SK-N-SH (cell line): Measurements from ENCODE around the gene SHQ1. TPM values are rescaled to one million over a fixed set of nuclear protein-coding genes. Genes with fewer than 3 reads are reported as not detected.
"Not testable (repeated sequence)": the region's sequence is repeated elsewhere in the genome, so short reads cannot be mapped to it uniquely, and the experiment has no call there.

Experiments used
- CTCF ChIA-PET: fragments of 300-600, 350-600 bp; formaldehyde crosslinking; extraction: SDS; loops from one replicate; lab custom pipeline; 2021; lab: Yijun Ruan, JAX
- POLR2A ChIA-PET: fragments of 350-600 bp; sonication (Branson Sonifier 250); formaldehyde crosslinking; extraction: SDS; loops from one replicate; lab custom pipeline; 2020; ENCODE audit warnings: antibody characterized with exemption, inconsistent platforms; lab: Yijun Ruan, JAX
- DNase-seq: peaks from one replicate; pipeline ENCODE4 v3.0.0; 2012
- H2AFZ ChIP-seq: fragments of 200-600 bp; sonication (generic); 2 replicates; pipeline ENCODE4 v1.8.1; 2016; ENCODE audit warnings: antibody characterized with exemption, mild to moderate bottlenecking, low read depth
- H3F3A ChIP-seq: fragments of 200-600 bp; sonication (generic); replicated peaks from 2 replicates; pipeline ENCODE3; 2016; ENCODE audit warnings: antibody characterized with exemption, mild to moderate bottlenecking; ENCODE audit not compliant: insufficient read depth
- H3K27ac ChIP-seq, 2 experiments: fragments of 200-500 bp in 1 of 2; fragments of 200-600 bp in 1 of 2; sonication (Bioruptor generic) in 1 of 2; sonication (generic), shearing (Covaris generic) in 1 of 2; 2 replicates each; pipeline versions ENCODE4 v1.5.1 to v1.6.1; 2014 to 2016; ENCODE audit warnings: low read depth in 2 of 2, inconsistent platforms in 1 of 2, low read length in 1 of 2, mild to moderate bottlenecking in 1 of 2, mixed read lengths in 1 of 2
- H3K27me3 ChIP-seq: fragments of 200-600 bp; sonication (generic), shearing (Covaris generic); 2 replicates; pipeline ENCODE4 v1.6.1; 2016; ENCODE audit warnings: mixed run types; ENCODE audit not compliant: insufficient read depth
- H3K36me3 ChIP-seq, 2 experiments: fragments of 200-500 bp in 1 of 2; fragments of 200-600 bp in 1 of 2; sonication (Bioruptor generic) in 1 of 2; sonication (generic) in 1 of 2; replicated peaks in 1 of 2; 2 replicates each; pipeline versions ENCODE3 to v1.5.1; 2014 to 2016; ENCODE audit warnings: low read length in 1 of 2, mild to moderate bottlenecking in 1 of 2; ENCODE audit not compliant: insufficient read depth in 2 of 2, control insufficient read depth in 1 of 2
- H3K4me1 ChIP-seq, 2 experiments: fragments of 200-500 bp in 1 of 2; fragments of 200-600 bp in 1 of 2; sonication (Bioruptor generic) in 1 of 2; sonication (generic), shearing (Covaris generic) in 1 of 2; 2 replicates each; pipeline versions ENCODE4 v1.5.1 to v1.6.1; 2014 to 2016; ENCODE audit warnings: low read depth in 1 of 2, low read length in 1 of 2, mixed run types in 1 of 2; ENCODE audit not compliant: insufficient read depth in 2 of 2, control insufficient read depth in 1 of 2
- H3K4me2 ChIP-seq: fragments of 200-600 bp; sonication (generic), shearing (Covaris generic); 2 replicates; pipeline ENCODE4 v1.6.1; 2017; ENCODE audit warnings: mixed run types
- H3K4me3 ChIP-seq, 2 experiments: fragments of 200-500 bp in 1 of 2; fragments of 200-600 bp in 1 of 2; sonication (Bioruptor generic) in 1 of 2; sonication (generic), shearing (Covaris generic) in 1 of 2; 2 replicates each; pipeline versions ENCODE4 v1.5.1 to v1.8.1; 2014 to 2016; ENCODE audit warnings: low read depth in 2 of 2, inconsistent platforms in 1 of 2, low read length in 1 of 2, mild to moderate bottlenecking in 1 of 2, mixed read lengths in 1 of 2, moderate library complexity in 1 of 2
- H3K79me2 ChIP-seq: fragments of 200-600 bp; sonication (generic); 2 replicates; pipeline ENCODE4 v1.8.1; 2017; ENCODE audit warnings: mild to moderate bottlenecking; ENCODE audit not compliant: insufficient read depth
- H3K9ac ChIP-seq: fragments of 200-600 bp; sonication (generic); 2 replicates; pipeline ENCODE4 v1.6.1; 2017; ENCODE audit warnings: mixed run types
- H3K9me2 ChIP-seq: fragments of 200-600 bp; sonication (generic); 2 replicates; pipeline ENCODE4 v1.6.1; 2017; ENCODE audit warnings: mixed run types
- H3K9me3 ChIP-seq: fragments of 200-600 bp; sonication (generic); 2 replicates; pipeline ENCODE4 v1.6.1; 2017; ENCODE audit warnings: mixed run types, mild to moderate bottlenecking, moderate library complexity
- H4K20me1 ChIP-seq: fragments of 200-600 bp; sonication (generic); 2 replicates; pipeline ENCODE4 v1.6.1; 2017; ENCODE audit warnings: mild to moderate bottlenecking, mixed run types; ENCODE audit not compliant: insufficient read depth
- CHD2 ChIP-seq: fragments of 150-350 bp; IDR thresholded peaks from 2 replicates; pipeline ENCODE4 v1.6.1; 2018; ENCODE audit warnings: low read length; ENCODE audit not compliant: partially characterized antibody
- EP300 ChIP-seq, 2 experiments: IDR thresholded peaks; 2 replicates each; pipeline versions ENCODE4 v1.4.0 to v1.6.1; 2012; ENCODE audit warnings: borderline replicate concordance in 1 of 2, low read depth in 1 of 2, low read length in 1 of 2
- FOXJ3 ChIP-seq: sonication (generic); formaldehyde crosslinking; IDR thresholded peaks from 2 replicates; pipeline ENCODE4 v1.5.1; 2020; ENCODE audit warnings: mild to moderate bottlenecking, missing genetic modification reagents
- NRF1 ChIP-seq: IDR thresholded peaks from 2 replicates; pipeline ENCODE4 v1.6.1; 2012; ENCODE audit warnings: low read depth, mild to moderate bottlenecking, low read length
- PBX3 ChIP-seq: IDR thresholded peaks from 2 replicates; pipeline ENCODE4; 2012
- RAD21 ChIP-seq: IDR thresholded peaks from 2 replicates; pipeline ENCODE4 v1.6.1; 2012; ENCODE audit warnings: mild to moderate bottlenecking, low read length
- RCOR1 ChIP-seq: fragments of 150-350 bp; IDR thresholded peaks from 2 replicates; pipeline ENCODE4 v1.6.1; 2017; ENCODE audit warnings: antibody characterized with exemption, low read length
- REST ChIP-seq: IDR thresholded peaks from 2 replicates; pipeline ENCODE4 v1.6.1; 2012; ENCODE audit warnings: mild to moderate bottlenecking, low read depth, low read length, moderate library complexity
- RFX5 ChIP-seq: IDR thresholded peaks from 2 replicates; pipeline ENCODE4 v1.6.1; 2012; ENCODE audit warnings: mild to moderate bottlenecking, improper control_type of control experiment, low read length
- SIN3A ChIP-seq: IDR thresholded peaks from 2 replicates; pipeline ENCODE4 v1.6.1; 2012; ENCODE audit warnings: low read depth, mild to moderate bottlenecking, low read length, moderate library complexity, borderline replicate concordance
- SMC3 ChIP-seq: IDR thresholded peaks from 2 replicates; pipeline ENCODE4 v1.6.1; 2012; ENCODE audit warnings: low read depth, low read length, improper control_type of control experiment
- TCF12 ChIP-seq: IDR thresholded peaks from 2 replicates; pipeline ENCODE4 v1.4.0; 2012
- TEAD4 ChIP-seq: IDR thresholded peaks from 2 replicates; pipeline ENCODE4 v1.4.0; 2012; ENCODE audit warnings: mild to moderate bottlenecking, borderline replicate concordance; ENCODE audit not compliant: insufficient read depth
- USF1 ChIP-seq: IDR thresholded peaks from 2 replicates; pipeline ENCODE4 v1.4.0; 2012; ENCODE audit warnings: low read depth, borderline replicate concordance
- YY1 ChIP-seq: IDR thresholded peaks from 2 replicates; pipeline ENCODE4 v1.4.0; 2012; ENCODE audit warnings: low read depth, mild to moderate bottlenecking
- WGBS: methylation state at CpG from one replicate; pipeline ENCODE4 v1.1.6; 2017; ENCODE audit warnings: low lambda C conversion rate; 5-methylcytosine and 5-hydroxymethylcytosine counted together
- polyA plus RNA-seq, 3 experiments: library from polyadenylated mRNA; depleted of rRNA; stranded (reverse); fragments of >200 nt; gene quantifications; 2 replicates each; pipeline ENCODE4 v1.2.3, GENCODE V29; 2012
- TF ChIP-seq, protein P1 (sequence below): fragments of 150-350 bp; IDR thresholded peaks from 2 replicates; pipeline ENCODE4 v1.6.1; 2016; ENCODE audit warnings: mild to moderate bottlenecking, low read depth, low read length

The SHQ1 gene
- polyA plus RNA-seq, 1 of the 3 experiments (the other 2 are of a cell fraction) = 10.5 TPM

GRCh38 chr3:72720566-72720965 is 127.7 kb downstream of the SHQ1 start:
- H3K4me1 ChIP-seq = peaks cover 2 to 5% of the 10 kb centered on the region in 2 experiments; a peak in 1 of 4 replicates
- POLR2A ChIA-PET = no interaction called here
- no peaks in the 10 kb centered on the region for H3K27me3 ChIP-seq
- H3K9me2 ChIP-seq = no peaks in the 10 kb centered on the region
- H3K36me3 ChIP-seq = no peaks in the 10 kb centered on the region
- DNase-seq = no peak
- 77% methylated on average over 2 of the region's 2 CpGs for WGBS
- no peak overlapping the region for H3K9ac ChIP-seq
- H3K4me3 ChIP-seq = no peak overlapping the region
- no peaks in the 10 kb centered on the region for H4K20me1 ChIP-seq
- no peaks in the 10 kb centered on the region for H3K79me2 ChIP-seq
- TF ChIP-seq SIN3A (no peak), RCOR1 (no peak), CHD2 (no peak), RFX5 (no peak), EP300 (IDR thresholded peaks at IDR 0.05; ENCODE audit: borderline replicate concordance in 1 of 2, low read depth in 1 of 2, low read length in 1 of 2) (no peak), TCF12 (no peak), NRF1 (no peak), RAD21 (no peak)
- peaks cover 6% of the 10 kb centered on the region for H3F3A ChIP-seq
- no peak overlapping the region for H3K4me2 ChIP-seq
- H3K27ac ChIP-seq = no peak overlapping the region
- no peak overlapping the region for H2AFZ ChIP-seq
- CTCF ChIA-PET = no interaction called here
- H3K9me3 ChIP-seq = no peaks in the 10 kb centered on the region

GRCh38 chr3:72719137-72719536 is 129.1 kb downstream of the SHQ1 start:
- H3K9me2 ChIP-seq = no peaks in the 10 kb centered on the region
- no peak overlapping the region for H2AFZ ChIP-seq
- no peaks in the 10 kb centered on the region for H3K9me3 ChIP-seq
- ChIA-PET POLR2A (no interaction called here), CTCF (no interaction called here)
- H4K20me1 ChIP-seq = no peaks in the 10 kb centered on the region
- TF ChIP-seq SMC3 = no peak
- TF ChIP-seq, protein P1, sequence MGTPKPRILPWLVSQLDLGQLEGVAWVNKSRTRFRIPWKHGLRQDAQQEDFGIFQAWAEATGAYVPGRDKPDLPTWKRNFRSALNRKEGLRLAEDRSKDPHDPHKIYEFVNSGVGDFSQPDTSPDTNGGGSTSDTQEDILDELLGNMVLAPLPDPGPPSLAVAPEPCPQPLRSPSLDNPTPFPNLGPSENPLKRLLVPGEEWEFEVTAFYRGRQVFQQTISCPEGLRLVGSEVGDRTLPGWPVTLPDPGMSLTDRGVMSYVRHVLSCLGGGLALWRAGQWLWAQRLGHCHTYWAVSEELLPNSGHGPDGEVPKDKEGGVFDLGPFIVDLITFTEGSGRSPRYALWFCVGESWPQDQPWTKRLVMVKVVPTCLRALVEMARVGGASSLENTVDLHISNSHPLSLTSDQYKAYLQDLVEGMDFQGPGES = no peak
- TF ChIP-seq REST = no peak
- no peak for TF ChIP-seq FOXJ3 (CRISPR knock-in tag)
- TF ChIP-seq YY1 = no peak
- no peak for TF ChIP-seq USF1
- TF ChIP-seq PBX3 = no peak
- TF ChIP-seq TEAD4 = no peak
- no peak for TF ChIP-seq RCOR1
- no peak for DNase-seq
- H3K4me1 ChIP-seq = peaks cover 2 to 5% of the 10 kb centered on the region in 2 experiments; a peak in 1 of 4 replicates
- H3F3A ChIP-seq = peaks cover 6% of the 10 kb centered on the region
- H3K27me3 ChIP-seq = no peaks in the 10 kb centered on the region
- H3K36me3 ChIP-seq = no peaks in the 10 kb centered on the region
- H3K9ac ChIP-seq = no peak overlapping the region
- no peak overlapping the region for H3K4me3 ChIP-seq
- H3K4me2 ChIP-seq = no peak overlapping the region
- no peak overlapping the region for H3K27ac ChIP-seq
- no peaks in the 10 kb centered on the region for H3K79me2 ChIP-seq

GRCh38 chr3:72714135-72714534 is 134.1 kb downstream of the SHQ1 start:
- H3K27me3 ChIP-seq = not testable (repeated sequence)
- 33% methylated on average over 3 of the region's 3 CpGs for WGBS

More at GRCh38 chr3:72714135-72714534, 134.1 kb downstream of the SHQ1 start:
- H2AFZ ChIP-seq, H3K27ac ChIP-seq, CTCF ChIA-PET, DNase-seq, POLR2A ChIA-PET, H3K4me1 ChIP-seq, H3K9me2 ChIP-seq, H3K79me2 ChIP-seq, H3K36me3 ChIP-seq, H3F3A ChIP-seq, H3K9ac ChIP-seq, H3K4me2 ChIP-seq, H3K4me3 ChIP-seq, H3K9me3 ChIP-seq, H4K20me1 ChIP-seq: not testable (repeated sequence)
